CD4-positive, alpha-beta T cell treated with Interleukin-15 for 1 hour (primary cell): ENCODE measurements around the gene TRUB2.

Experiments
- DNase-seq: peaks from one replicate; pipeline ENCODE4 v3.0.0-alpha.2; 2020

TRUB2 gene

DNA sequence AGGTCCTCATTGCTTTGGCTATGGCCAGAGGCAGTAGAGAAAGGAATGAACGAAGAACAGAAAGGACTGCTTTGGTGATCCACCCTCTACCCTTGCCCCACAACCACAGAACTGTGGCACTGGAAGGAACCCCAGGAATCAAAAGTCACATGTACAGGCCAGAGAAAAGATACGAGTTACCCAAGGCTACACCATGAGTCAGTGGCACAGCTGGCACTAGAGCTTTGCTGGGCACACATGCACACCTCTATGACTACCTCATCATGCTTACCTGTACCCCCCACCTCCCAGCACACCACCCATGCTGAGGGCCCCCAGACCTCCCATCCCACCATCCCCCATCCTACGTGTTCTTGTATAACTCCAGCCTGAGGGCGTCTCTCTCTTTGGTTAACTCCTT is 59.6 kb downstream of the TRUB2 start:
- no peak for DNase-seq

DNA sequence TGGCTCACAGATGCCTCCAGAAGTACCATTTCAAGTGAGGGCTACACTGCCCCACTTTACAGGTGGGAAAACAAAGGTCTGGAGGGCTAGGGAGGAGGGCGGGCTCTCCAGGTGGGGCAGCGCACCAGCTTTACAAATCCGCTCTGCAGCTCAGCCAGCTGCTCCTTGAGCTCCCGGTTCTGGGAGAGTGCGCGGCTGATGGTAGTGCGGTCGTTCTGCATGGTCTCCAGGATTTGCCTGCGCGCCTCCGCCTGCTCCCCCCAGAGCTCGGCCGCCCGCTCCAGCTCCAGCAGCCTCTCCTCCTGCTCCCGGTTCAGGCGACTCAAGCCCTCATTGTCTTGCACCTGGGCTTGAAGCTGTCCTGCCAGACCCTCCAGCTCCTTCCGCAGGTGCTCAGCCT is 61.9 kb downstream of the TRUB2 start:
- no peak for DNase-seq

DNA sequence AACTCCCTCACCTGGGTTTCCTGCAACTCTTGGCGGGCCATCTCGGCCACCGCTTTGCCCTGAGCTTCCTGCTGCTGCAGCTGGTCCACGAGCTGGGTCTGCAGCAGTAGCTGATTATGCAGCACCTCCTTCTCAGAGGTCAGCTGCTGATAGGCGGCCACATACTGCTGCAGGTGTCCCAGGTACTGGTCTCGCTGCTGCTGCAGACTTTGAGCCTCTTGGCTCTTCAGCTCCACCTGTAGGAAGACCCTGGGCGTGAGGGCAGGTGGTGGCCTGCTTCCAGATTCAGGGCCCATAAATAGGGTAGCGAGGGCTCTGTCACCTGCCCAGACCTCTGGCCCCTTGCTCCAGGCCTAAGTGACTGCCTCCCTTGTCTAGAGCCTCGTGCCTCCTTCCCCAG is 63.1 kb downstream of the TRUB2 start:
- no peak for DNase-seq

DNA sequence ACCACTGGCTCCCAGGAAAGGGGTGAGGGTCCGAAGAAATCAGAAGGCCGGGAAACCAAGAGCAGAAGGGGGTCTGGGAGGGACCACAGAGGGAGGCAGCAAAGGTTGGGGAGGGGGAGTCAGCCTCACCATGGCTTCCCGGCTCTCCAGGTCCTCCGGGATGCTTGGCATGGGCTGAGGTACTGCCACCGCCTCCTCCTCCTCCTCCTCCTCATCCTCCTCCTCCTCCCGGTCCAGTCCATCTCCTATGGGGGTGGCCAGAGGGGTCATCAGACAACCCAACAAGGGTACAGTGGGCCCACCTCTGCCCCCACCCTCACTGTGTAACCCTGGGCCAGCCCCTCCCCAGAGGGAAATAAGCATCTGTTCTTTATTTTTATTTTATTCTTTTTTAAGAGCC is 63.9 kb downstream of the TRUB2 start:
- no peak for DNase-seq

DNA sequence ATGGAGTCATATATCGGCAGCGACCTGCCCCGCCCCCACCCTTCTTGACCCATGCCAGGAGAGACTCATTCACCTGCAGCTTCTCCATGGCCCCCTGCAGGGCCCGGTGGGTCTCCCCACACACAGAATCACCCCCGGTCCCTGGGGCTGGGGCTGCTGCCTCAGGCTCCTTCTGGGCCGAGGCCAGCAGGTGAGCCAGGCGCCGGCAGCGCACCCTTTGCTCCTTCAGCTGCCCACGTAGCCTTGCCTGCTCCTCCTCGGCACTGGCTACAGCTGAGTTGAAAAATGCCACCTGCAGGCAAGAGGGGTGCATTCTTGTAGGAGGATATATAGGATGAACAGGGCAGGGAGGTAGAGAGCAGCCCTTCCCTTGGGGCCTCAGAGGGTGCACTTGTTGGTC is 64.3 kb downstream of the TRUB2 start:
- no peak for DNase-seq

DNA sequence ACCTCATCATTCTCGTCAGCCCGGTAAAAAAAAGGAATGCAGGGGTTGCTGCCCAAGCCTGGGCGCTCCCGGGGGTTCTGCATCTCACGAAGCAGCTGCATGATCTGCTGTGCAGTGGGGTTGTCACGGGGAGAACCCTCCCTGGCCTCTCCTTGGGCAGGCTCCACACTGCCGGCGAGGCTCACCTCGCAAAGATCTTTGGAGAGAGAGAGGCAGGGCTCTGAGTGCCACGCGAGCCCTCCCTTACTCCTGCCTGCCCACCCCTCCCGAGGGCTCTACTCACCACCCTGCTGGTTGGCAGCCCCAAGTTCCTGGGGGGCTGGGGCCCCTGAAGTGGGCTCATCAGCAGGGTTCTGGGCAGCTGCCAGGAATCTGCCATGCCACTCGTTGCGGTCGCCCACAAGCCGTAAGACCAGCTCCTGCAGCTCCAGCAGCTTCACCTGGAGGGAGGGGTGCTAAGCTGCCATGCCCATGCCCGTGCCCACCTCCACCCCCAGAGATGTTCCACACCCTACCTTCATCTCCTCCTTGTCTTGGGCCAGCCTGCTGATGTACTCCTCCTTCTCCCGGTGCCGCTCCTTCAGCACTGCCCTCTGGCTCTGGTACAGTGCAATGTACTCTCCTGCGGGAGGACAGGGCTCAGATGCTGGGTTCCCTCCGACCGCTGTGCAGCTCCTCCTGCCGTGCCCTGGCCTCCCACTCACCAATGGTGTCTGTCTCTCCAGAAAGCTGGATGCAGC is 65.0 kb downstream of the TRUB2 start:
- no peak for DNase-seq
